HFFc6 (cell line): ENCODE measurements around the gene GATAD1. TPM values are rescaled to one million over a fixed set of nuclear protein-coding genes. Genes with fewer than 3 reads are reported as not detected.

Source experiments
- DNase-seq: peaks from one replicate; pipeline ENCODE4 v3.0.0-alpha.2; 2018
- H3K27ac Mint-ChIP-seq: 2 replicates; pipeline ENCODE4 v1.8.0; 2020; ENCODE audit warnings: mild to moderate bottlenecking, mixed read lengths
- H3K27me3 Mint-ChIP-seq: 2 replicates; pipeline ENCODE4 v1.8.0; 2021; ENCODE audit warnings: mild to moderate bottlenecking, moderate library complexity, mixed read lengths; ENCODE audit not compliant: insufficient read depth
- H3K36me3 Mint-ChIP-seq: 2 replicates; pipeline ENCODE4 v1.8.0; 2021; ENCODE audit warnings: low read depth, mixed read lengths
- H3K4me1 Mint-ChIP-seq: 2 replicates; pipeline ENCODE4 v1.8.0; 2020; ENCODE audit warnings: low read depth, mixed read lengths
- H3K4me3 Mint-ChIP-seq: 2 replicates; pipeline ENCODE4 v1.8.0; 2020; ENCODE audit warnings: mild to moderate bottlenecking, moderate library complexity, mixed read lengths
- H3K9me3 Mint-ChIP-seq: 2 replicates; pipeline ENCODE4 v1.8.0; 2020; ENCODE audit warnings: mild to moderate bottlenecking, mixed read lengths
- total RNA-seq, 6 experiments: library from RNA; stranded (reverse); fragmentation: NEBNext Ultra II Directional; extraction: Animal tissue kit (Norgen Biotek cat#: 25700); gene quantifications; 2 replicates in 1 of 6; 3 replicates in 5 of 6; pipeline ENCODE4 v1.2.3, GENCODE V29; 2021
- TF ChIP-seq, protein P1 (sequence below): fragments of 200-600 bp; sonication (generic); IDR thresholded peaks from 2 replicates; pipeline ENCODE4 v1.5.0; 2021; ENCODE audit warnings: antibody characterized with exemption, mild to moderate bottlenecking

GATAD1 gene
- total RNA-seq, 6 experiments from 2014 or later: 13.1 to 15.4 (median 13.8) TPM

DNA sequence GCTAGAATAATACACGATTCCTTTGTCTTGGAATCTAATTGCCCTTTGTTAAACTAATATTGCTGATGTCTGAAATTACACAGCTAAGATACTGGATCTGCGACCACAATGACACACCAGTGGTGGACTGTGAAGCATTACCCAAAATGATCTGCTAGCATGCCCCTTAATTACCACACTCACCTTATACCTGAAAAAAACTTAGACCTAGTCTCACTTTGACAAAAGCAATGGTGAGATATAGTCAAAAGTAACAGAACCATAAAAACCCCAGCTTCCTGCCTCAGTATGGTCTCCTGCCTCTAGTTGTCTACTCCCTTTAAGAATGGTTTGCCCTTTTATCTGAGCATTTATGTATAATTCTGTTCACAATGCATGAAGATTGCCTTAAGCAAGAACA lies 51.3 kb downstream of the GATAD1 start:
- H3K27ac Mint-ChIP-seq: no peak overlapping the region
- H3K4me1 Mint-ChIP-seq: no peaks in the 10 kb centered on the region
- H3K27me3 Mint-ChIP-seq: no peaks in the 10 kb centered on the region
- H3K36me3 Mint-ChIP-seq: no peaks in the 10 kb centered on the region; the same call in 1 of the 2 replicates
- no peak for DNase-seq
- no peaks in the 10 kb centered on the region for H3K9me3 Mint-ChIP-seq
- TF ChIP-seq, protein P1, sequence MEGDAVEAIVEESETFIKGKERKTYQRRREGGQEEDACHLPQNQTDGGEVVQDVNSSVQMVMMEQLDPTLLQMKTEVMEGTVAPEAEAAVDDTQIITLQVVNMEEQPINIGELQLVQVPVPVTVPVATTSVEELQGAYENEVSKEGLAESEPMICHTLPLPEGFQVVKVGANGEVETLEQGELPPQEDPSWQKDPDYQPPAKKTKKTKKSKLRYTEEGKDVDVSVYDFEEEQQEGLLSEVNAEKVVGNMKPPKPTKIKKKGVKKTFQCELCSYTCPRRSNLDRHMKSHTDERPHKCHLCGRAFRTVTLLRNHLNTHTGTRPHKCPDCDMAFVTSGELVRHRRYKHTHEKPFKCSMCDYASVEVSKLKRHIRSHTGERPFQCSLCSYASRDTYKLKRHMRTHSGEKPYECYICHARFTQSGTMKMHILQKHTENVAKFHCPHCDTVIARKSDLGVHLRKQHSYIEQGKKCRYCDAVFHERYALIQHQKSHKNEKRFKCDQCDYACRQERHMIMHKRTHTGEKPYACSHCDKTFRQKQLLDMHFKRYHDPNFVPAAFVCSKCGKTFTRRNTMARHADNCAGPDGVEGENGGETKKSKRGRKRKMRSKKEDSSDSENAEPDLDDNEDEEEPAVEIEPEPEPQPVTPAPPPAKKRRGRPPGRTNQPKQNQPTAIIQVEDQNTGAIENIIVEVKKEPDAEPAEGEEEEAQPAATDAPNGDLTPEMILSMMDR: no peak
- H3K4me3 Mint-ChIP-seq: no peak overlapping the region

DNA sequence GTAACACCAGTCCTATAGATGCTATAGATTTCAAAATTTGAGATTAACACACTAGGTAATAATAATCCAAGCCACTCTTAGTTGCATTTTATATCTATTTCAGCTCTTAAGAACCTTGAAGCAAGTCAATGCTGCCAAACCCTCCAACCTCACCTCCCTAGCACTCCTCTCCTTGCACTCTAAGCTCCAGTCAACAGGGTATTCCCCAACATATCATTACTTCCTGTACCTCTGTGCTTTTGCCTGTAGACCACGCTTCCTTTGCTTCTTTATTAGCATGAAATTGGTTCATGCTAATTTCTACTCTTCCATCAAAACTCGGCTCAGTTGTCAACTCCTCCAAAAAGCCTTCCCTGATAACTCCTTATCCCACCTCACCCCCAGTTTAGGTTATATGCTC lies 56.5 kb downstream of the GATAD1 start:
- Mint-ChIP-seq H3K9me3 (no peaks in the 10 kb centered on the region), H3K4me1 (no peaks in the 10 kb centered on the region), H3K4me3 (no peak overlapping the region), H3K27me3 (no peaks in the 10 kb centered on the region), H3K36me3 (peaks cover 11% of the 10 kb centered on the region; the same call in 1 of the 2 replicates), H3K27ac (no peak overlapping the region)
- no peak for DNase-seq
- TF ChIP-seq, protein P1: no peak

DNA sequence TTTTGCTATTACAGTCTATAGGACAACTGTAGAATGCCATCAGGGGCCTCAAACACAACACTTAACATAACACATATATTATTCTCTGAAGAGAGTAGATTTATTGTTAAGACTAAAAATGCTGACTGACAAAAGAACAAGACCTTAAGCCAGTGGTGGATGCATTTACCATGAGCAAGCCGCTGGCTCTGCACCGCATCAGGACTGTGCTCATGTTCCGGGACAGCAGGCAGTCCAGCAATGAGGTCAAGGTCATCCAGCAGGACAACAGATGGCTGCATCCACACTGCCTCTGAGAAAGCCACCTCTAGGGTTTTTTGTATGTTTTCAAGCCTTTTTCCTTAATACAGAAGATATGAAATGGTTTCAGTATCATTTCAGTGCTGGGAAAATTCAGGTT lies 57.3 kb downstream of the GATAD1 start:
- Mint-ChIP-seq H3K27me3 (no peaks in the 10 kb centered on the region), H3K4me3 (no peak overlapping the region), H3K27ac (no peak overlapping the region), H3K36me3 (0 out of 2 replicates have a peak, but pooled peaks cover 11% of the 10 kb centered on the region), H3K9me3 (no peaks in the 10 kb centered on the region), H3K4me1 (no peaks in the 10 kb centered on the region)
- no peak for DNase-seq
- TF ChIP-seq, protein P1: no peak

DNA sequence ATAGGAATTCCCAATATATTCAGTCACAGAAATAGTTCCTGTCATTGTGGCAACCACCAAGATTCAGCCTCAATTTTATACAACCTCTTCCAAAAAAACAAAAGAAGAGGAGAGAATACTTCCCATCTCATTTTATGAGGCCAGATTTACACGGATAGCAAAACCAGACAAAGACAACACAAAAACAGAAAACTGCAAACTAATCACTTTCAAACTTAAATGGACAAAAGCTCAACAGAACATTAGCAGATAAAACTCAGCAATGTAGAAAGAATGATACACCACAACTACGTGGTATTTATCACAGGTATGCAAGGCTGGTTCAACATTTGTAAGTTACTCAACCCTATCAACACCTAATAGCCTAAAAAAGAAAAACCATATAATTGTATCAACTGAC lies 59.1 kb downstream of the GATAD1 start:
- no peaks in the 10 kb centered on the region for H3K4me1 Mint-ChIP-seq
- TF ChIP-seq, protein P1: no peak
- 0 out of 2 replicates have a peak, but pooled peaks cover 11% of the 10 kb centered on the region for H3K36me3 Mint-ChIP-seq
- no peak overlapping the region for H3K27ac Mint-ChIP-seq
- no peak for DNase-seq
- no peaks in the 10 kb centered on the region for H3K9me3 Mint-ChIP-seq
- H3K4me3 Mint-ChIP-seq: no peak overlapping the region
- no peaks in the 10 kb centered on the region for H3K27me3 Mint-ChIP-seq

DNA sequence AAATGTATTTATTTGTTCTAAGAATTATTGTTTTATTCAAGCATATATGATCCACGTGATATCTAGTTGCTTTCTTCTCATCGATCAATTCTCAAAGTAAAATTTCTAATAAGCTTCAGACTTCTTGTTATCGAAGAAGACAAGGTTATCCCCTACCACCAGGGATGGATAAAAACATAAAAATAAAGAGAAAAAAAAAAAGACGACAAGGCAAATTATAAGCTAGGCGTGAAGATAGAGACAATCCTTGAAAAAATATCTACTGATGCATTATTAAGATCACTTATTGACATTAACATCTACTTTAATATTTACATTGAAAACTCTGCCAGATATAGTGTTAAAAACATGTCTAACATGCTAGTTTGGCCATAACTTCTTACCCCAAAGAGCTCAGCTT lies 61.7 kb downstream of the GATAD1 start:
- no peak for DNase-seq
- no peaks in the 10 kb centered on the region for H3K27me3 Mint-ChIP-seq
- H3K36me3 Mint-ChIP-seq: 0 out of 2 replicates have a peak, but pooled peaks cover 11% of the 10 kb centered on the region
- no peak overlapping the region for H3K4me3 Mint-ChIP-seq
- TF ChIP-seq, protein P1: no peak
- no peaks in the 10 kb centered on the region for H3K9me3 Mint-ChIP-seq
- no peak overlapping the region for H3K27ac Mint-ChIP-seq
- H3K4me1 Mint-ChIP-seq: no peaks in the 10 kb centered on the region

Other genes starting within 250 kb of the GATAD1 start
- 10 to 100 TPM; 25.9 to 29.3 (median 28.0) TPM for gene KRIT1, start 201.6 kb upstream of the GATAD1 start, total RNA-seq
- 10 to 100 TPM; 52.7 to 68.4 (median 63.8) TPM for gene ANKIB1, start 201.5 kb upstream of the GATAD1 start, total RNA-seq
- not detected for gene ERVW-1, start 30.5 kb downstream of the GATAD1 start, total RNA-seq
- 10 to 100 TPM in 1 of 6 experiments, 1 to 10 TPM in 5; 8.4 to 10.9 (median 9.0) TPM for gene PEX1, start 81.0 kb downstream of the GATAD1 start, total RNA-seq
- gene RBM48, start 81.3 kb downstream of the GATAD1 start, total RNA-seq: 1 to 10 TPM; 8.8 to 9.7 (median 9.4) TPM
- 10 to 100 TPM; 13.2 to 19.8 (median 17.7) TPM for gene FAM133B, start 142.9 kb downstream of the GATAD1 start, total RNA-seq